Measurements from ENCODE around the gene DALRD3.
A peak's percentile ranks its signal among the peaks of the same experiment; 100 is the strongest.

Gene DALRD3

DNA sequence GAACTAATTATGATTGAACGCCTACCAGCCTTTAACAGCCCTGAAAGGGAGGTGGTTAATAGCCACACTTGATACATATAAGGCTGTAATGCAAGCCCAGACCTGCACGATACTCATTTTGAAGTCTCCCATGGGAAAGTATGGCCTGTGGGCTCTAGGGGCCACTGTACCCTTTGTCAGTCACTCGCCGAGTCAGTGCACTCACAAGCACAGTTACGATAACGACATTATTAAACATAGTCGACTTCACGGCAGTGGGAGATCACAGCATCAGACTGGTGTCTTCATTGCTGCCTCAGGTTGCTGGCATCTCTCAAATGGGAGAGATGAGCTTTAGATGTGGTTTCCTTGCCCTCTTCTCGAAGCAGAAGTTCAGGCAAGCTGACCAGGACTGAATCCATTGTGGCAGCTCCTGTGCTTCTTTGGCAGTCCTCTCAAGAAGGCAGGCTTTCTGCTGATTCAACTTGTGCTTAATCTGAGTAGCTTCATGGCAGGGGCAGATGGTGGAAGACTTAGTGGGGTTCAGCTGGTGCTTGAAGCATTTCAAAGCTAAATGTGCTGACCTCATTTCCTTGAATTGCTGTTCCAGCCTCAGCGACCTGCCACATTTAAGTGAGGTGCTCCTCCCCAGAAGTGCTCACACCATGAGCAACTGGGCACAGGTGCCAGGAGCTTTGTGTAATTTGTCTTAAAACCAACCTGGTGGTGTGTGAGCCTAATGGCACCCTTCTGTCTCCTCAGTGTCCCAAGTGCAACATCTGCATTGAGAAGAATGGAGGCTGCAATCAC lies 44.1 kb downstream of the DALRD3 start:
- DNase-seq, result peak; percentile 18

DNA sequence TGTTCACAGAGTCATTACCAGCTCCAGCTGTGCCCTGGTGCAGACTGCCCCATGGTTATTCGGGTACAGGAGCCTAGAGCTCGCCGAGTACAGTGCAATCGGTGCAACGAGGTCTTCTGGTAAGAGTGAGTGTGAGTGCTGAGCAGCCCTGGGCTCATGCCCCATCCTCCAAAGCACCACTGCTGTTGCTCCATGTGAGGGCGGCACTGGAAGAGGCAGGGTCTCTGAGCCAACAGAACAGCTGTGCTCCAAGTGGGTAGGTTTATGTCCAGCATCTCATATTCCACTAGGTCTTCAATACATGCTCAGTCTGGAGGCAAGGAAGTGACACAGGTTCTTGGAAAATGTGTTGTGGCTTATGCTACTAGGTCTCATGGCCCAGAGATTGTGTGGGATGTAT lies 47.8 kb downstream of the DALRD3 start:
- no peak for DNase-seq

DNA sequence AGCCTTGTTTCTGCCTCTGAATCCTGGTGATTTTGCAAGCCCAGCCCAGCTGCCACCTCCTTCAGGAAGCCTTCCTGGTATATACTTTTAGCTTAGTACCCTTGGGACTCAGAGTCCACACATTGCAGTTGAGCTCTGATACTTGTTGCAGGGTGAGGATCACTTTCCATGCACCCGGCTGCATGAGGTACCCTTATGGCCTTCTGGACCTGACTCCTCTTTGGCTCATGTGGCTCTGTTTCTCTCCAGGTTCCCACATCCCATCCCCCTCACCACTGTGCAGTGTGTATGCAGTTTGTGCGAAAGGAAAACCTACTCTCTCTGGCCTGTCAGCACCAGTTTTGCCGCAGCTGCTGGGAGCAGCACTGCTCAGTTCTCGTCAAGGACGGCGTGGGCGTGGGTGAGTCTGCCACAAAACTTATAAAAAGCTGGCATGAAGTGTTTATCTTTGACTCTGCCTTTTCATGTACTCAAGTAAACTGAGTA lies 51.5 kb downstream of the DALRD3 start:
- DNase-seq, result no peak

- no peak for DNase-seq
Measured at GRCh38 chr3:48966367-48966766, 52.0 kb downstream of the DALRD3 start.

All from RPMI8226 (cell line).